ENCODE data around the gene UNC5C.

Gene UNC5C

DNA sequence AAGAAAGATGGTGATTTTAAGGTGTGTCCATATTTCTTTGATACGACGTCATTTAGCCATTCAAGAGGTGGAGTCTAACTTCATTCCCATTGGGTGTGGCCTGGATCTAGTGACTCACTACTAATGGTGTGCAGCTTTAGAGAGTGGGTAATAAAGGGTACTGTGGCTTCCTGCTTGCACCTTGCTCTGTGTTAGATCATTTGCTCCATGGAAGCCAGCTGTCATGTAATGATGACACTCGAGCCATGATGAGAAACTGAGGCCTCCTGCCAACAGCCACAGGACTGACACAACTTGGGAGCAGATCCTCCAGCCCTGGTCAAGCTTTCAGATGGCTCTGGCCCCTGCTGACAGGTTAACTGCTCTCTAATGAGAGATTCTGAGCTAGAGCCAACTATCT lies 82.0 kb downstream of the UNC5C start:
- no peak for DNase-seq (ENCODE audit: low read depth in 2 of 2)

DNA sequence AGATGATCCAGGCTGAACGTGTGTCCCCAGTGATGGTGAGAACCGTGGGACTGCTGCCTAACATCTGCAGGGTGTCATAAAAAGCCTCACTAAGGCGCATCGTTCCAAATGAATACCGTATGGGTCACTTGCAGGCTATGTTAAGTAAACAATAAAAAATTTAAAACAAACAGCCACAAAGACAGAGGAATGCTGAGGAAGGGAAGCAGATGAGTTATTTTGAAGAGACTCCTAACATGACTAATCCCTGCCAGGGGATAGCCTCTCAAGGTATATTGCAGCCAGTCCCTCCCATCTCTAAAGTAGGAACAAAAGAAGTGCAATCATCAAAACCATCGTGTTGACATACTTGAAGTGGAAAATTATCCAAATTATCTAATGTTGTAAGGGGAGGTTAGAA lies 83.8 kb downstream of the UNC5C start:
- no peak for DNase-seq (ENCODE audit: low read depth in 2 of 2)

DNA sequence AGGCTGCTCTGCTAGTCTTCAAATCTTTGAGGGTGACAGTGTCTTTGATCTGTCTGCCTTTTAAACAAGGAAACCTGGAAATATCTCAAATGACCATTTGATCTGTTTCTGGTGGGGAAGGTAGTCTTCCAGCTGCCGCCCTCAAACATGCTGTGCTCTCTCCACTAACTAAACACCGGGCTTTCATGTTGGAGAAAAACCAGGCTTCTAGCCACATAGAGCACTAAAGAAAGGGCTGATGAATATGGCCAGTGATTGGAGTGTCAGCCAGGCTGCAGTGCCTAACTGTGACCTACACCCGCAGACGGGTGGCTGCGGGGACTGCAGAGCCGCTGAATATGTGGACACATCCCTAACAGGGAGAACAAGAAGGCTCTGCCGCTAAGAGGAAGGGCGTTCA lies 85.9 kb downstream of the UNC5C start:
- no peak for DNase-seq (ENCODE audit: low read depth in 2 of 2)

DNA sequence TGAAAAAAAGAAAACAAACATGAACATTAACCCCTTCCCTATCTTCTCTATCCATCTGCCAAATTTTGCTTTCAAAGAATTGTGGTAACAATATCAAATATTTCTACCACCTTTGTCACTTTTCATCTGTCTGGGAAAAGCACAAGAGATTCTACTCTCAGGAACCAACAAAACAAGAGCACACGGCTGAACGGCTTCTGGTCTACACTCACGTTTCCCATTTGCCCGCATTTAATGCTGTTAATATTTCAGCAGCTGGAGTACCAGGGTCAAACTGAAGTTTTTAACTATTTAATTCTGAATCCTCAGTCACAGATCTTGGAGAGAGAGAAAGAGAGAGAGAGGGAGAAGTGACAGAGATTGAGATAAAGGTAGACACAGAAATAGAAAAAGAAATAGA lies 91.4 kb downstream of the UNC5C start:
- DNase-seq (ENCODE audit: low read depth in 2 of 2), result no peak

DNA sequence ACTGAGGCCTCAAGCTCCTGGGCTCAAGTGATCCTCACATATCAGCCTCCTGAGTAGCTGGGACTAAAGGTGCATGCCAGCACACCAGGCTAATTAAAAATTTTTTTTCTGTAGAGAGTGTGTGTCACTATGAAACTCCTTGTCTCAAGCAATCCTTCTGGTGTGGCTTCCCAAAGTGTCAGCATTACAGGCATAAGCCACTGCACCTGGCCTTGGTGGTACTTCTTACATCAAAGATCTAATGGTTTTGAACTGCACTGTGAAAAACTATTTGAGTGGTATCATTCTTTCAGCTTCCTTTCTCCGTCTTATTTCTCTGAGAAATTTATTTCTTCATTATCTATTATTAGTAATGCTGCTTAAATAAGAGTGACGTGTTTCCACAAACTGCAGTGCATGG lies 98.5 kb downstream of the UNC5C start:
- no peak for DNase-seq (ENCODE audit: low read depth in 2 of 2)

DNA sequence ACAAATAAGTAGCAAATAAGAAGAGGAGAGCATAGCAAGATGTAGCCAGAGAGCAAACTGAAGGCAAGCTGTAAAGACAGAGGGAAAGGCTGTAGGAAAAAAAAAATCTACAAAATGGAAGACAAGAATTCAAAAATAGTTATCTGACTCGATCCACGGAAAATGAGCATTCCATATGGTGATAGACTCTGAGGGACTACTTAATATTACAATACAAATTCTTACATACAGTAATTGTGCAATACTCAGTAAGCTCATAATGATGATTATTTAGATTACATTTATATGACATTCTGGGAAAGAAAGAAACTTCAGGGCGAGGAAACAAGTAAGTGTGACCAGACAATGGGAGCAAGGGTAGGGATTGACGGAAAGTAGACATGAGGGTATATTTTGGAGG lies 102.6 kb downstream of the UNC5C start:
- DNase-seq (ENCODE audit: low read depth in 2 of 2), result no peak

DNA sequence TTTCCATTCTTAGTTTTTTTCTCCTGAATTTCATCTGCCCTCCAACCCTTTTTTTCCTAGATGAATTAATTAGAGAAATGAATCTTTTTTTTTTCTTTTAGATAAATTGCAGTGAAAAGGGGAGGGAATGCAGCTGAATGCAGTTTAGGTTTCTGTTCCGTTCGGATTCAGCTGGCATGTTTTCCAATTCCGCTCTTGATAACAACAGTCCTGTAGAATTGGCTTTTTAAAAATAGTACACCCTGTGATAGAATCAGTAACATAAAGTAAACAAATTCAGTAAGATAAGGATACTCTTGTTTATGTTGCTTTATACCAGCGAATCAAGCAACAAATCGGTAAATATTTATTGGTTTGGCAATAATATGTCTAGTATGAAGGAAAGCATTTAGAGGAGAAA lies 103.5 kb downstream of the UNC5C start:
- DNase-seq (ENCODE audit: low read depth in 2 of 2), result no peak

DNA sequence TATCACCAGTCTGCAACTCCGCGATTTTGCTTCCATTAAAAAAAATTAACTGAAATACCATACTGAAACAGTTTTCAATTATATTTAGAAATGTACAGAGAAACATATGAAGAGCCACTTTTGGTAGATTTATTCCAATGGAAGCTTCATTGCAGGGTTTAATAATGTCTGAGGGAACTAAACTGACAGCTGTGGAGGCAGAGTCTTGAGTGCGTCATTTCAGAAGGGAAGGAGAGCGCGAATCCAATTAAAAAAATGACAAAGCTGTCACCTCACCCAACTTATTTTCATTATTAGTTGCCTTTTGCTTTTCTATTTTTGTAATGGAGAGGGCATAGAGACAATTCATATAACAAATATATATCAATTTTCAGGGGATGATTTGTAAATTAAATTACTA lies 104.0 kb downstream of the UNC5C start:
- DNase-seq (ENCODE audit: low read depth in 2 of 2), result no peak

DNA sequence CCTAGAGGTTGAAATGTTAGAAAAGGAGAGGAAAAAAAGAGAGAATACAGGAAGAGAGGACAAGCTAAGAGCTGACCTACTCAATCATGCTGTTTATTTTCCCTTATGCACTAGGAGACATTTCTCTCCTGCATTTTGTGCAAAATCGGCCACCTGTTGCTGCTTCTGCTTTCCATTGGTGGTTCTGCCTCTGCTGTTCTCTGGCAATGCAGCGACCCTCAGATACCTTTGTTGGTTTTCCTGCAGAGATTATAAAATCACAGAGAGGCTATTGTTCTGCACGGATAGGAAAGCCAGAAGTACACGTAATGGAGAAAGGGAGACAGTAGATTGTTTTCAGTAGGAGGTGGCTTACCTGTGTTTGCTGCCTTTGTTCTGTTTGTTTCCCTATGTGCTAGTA lies 108.9 kb downstream of the UNC5C start:
- DNase-seq (ENCODE audit: low read depth in 2 of 2), result no peak

DNA sequence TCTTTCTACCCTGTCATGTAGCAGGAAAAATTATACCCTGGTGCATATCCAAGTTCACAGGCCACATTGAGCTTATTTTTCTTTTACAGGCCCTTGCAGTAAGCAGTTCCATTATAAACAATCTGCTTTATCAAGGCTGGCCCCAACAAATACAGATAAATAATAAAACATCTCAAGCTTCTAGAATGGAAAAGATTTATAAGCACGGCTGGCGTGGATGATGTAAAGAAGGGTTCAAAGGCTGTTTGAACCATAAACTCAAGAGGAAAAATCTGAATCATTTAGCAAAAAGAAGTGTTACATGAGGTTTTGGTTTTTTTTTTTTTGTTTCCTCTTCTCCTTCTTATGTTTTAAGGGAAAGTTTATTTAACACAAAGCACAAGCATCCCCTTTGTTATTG lies 109.7 kb downstream of the UNC5C start:
- DNase-seq (ENCODE audit: low read depth in 2 of 2), result no peak

DNA sequence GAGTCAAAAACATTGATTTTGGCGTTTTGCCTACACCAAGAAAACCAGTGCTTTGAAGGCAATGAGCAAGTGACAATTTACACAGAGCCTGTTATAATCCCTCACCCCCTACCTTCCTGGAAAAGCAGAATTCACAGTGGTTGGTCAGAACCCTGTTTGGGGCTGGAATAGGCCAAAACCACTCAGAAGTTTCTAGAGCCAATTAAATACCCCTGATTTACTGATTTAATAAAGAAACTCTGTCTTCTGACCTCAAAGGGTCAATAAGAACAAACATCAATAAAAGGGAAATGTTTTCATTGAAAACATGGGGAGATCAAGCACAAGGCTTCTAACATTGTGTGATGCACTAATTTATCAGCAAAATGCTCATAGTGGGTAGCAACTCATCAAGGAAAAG lies 116.3 kb downstream of the UNC5C start:
- no peak for DNase-seq (ENCODE audit: low read depth in 2 of 2)

DNA sequence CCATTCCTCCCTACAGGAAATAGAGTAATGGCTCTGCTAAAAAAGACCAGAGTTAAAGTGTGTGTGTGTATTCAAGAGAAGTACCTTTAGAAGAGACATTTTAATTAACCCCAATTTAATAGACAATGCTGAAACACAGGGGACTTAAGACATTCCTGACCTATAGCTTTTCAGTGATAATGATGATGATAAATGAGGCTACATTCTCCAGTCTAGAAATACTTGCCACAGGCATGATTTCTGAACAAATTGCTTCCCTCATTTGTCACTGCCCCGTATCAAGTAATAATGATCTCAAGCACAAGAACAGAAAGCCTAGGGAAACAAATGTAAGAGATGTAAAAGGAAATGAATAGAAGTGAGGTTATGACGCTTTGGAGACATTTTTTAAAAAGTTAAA lies 117.1 kb downstream of the UNC5C start:
- no peak for DNase-seq (ENCODE audit: low read depth in 2 of 2)

DNA sequence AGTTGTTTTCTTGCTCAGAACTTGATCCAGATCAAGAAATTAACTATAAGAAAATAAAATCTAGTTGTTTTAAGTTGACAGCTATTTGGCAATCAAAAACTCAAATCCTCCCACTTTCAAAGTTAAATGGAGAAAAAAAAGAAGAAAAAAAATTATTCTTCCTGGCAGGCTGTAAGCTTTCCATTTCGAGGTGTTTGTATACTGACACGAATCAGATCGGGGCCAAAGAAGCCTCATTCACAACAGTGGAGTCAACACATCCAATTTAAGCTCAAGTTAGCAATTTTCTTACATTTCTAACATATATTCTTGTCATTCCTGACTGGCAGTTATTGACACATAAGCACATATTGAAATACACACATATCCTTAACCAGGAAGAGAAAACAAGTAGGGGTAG lies 119.4 kb downstream of the UNC5C start:
- DNase-seq (ENCODE audit: low read depth in 2 of 2), result no peak

DNA sequence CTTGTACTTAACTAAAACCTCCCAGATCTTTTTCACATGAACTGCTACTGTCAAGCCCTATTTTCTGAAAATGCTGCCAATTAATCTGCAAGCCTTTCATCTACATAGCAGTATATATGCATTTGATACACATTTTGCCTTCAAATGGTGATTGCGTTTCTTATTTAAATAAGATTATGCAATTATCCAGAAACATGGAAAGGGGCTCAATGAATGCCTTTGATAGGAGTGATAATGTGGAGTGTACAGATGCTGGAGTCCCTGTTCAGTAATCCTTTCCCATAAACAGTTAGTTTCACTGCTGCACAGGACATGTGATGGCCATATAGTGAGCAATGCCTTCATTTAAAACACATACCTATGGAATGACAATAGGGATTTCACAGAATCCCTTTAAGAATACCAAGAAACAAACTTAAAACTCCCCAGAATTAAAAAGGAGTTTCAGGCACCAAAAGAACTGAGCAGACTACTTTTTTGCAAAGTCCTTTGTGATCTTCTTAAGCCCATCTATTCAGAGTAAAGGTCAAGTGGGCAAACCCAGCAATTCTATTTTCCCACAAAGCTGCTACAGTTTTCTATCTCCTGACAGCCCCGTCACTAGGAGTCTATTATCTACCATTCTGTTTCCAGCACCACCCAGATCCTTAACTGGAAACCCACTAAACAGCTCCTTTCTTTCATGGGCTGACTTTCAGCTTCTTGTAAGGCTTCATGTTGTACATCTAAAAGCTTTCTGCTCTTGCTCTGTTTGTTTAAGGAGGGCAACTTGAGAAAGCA lies 120.3 kb downstream of the UNC5C start:
- no peak for DNase-seq (ENCODE audit: low read depth in 2 of 2)

DNA sequence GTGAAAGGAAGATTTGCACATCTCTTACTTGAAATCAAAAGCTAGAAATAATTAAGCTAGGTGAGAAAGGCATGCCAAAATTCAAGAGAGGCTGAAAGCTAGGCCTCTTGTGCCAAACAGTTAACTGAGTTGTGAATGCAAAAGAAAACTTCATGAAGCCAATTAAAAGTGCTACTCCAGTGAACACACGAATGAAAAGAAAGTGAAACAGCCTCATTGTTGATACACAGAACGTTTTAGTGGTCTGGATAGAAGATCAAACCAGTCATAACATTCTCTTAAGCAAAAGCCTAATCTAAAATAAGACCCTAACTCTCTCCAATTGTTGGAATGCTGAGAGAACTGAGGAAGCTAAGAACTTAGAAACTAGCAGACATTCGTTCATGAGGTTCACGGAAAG lies 122.3 kb downstream of the UNC5C start:
- DNase-seq (ENCODE audit: low read depth in 2 of 2), result no peak

DNA sequence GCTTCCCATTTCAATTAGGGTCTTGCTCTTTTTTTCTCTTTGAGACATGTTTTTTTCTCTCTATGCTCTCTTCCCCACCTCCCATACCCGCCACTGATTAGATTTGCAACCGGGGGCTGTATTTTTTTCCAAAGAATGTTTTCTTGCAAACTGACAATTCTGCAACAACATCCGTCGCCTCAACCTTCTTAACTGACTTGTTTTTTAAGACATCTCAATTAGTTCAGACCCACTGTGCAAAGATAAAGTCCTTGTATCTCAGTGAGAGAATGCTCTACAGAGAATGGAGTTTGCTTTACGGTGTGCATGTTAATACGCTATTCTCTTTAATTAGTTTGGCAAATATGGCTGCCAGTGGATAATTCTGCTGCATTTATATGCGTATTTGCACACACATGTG lies 126.3 kb downstream of the UNC5C start:
- DNase-seq (ENCODE audit: low read depth in 2 of 2), result no peak

DNA sequence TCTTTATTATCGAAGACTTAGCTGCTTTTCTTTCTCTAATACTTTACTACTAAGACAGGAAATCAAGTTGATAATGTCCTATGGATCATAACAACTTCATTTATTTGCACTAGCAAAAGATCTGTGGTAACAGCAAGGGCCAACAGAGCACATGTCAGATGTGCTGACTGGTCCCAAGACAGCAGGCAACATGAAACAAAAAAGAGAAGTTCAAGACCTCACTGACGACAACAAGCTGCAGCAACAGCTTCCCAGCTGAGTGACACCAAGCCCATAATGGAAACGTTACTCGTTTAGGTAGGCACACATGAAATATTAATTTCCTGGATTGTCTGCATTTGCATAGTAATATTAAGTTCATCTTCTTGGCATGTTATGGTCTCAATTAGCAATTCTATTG lies 126.9 kb downstream of the UNC5C start:
- DNase-seq (ENCODE audit: low read depth in 2 of 2), result no peak

DNA sequence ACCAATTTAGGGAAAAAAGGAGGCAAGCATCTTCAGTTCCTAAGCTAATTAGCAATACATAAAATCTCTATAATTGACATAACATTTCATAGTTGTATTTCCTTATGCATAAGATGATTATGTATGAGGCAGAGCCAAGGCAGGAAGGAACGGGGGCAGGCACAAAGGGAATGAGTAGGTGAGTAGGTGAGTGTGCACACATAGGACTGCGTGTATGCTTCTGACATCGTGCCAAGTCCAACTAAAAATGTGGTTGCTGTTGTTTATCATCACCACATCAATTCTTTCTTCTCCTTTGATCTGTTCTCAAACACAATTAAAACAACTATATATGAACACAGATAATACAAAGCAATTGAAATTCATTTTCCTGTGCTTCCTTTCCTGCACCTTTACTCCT lies 131.2 kb downstream of the UNC5C start:
- no peak for DNase-seq (ENCODE audit: low read depth in 2 of 2)

DNA sequence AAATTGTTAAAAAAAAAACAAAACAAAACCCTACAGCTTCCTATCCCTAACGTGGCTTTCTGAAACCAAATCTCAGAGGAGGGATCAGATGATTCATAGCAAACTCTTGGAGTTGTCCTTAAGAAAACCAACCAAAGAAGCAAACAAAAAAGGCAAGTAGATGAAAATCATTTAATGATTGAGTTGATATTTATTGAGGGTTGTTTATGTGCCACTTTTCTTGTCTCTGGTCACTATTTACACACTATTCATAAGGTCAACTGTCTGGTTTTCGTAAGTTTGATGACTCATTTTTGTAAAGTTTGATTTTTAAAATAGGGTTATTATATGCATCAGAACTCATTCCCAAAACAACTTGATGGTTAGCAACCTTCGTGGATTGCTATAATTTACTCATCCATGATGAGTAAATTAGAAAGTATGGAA lies 133.4 kb downstream of the UNC5C start:
- no peak for DNase-seq (ENCODE audit: low read depth in 2 of 2)

DNA sequence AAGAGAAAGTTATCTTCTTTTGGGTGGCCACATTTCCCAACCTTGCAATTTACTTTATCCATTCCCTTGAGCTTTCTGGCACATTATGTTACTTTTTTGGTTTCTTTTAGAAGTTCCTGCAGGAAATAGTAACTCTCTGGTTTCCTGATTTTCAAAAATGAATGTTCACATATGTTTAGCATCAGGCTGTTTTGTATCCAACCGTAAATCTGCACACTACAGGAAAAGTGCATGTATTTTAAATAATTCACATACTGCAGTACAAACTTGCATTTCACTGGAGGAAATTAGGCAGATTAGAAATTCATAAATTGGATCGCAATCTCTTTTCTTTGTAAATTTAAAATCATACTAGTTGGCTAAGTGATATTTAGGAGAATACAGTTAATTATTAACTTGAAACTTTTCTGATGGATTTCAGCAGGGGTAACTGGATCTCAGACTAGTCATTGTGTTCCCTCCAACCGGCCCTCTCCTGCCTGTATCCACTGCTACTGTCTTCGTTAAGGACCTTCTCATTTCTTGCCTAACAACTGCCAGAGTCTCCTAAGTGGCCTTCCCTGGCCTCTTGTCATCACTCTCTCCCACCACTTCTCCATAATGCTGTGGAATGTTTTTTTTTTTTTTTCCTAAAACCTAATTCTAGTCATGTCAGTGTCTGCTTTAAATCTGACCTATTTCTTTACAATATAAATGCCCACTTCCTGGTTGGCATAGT lies 137.2 kb downstream of the UNC5C start:
- DNase-seq (ENCODE audit: low read depth in 2 of 2), result no peak

DNA sequence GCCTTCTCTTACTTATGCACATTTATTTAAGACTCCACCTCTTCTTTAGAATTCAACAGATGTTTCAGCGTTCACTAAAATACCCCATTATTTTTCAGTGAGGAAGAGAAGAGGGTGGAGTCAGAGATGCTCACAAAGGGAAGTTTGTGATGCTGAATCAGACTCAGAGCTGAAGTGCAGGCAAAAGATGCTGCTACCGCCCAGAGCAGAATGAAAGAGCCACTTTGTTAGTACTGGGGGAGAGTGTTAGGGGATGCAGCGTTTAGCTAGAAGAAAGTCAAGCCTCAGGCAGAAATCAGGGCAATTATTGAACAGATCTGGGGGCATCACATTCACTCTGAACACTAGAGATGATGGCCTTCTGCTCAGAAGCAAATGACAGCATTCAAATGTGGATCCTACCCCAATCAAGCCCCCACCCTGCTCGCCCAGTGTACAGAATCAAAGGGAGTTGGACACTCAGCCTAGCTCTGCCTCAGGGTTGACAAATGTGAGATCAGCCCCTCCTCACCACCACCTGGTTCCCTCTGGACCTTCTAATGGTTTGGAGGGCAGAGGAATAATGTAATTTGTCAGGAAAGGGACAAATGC lies 138.3 kb downstream of the UNC5C start:
- DNase-seq (ENCODE audit: low read depth in 2 of 2), result no peak

DNA sequence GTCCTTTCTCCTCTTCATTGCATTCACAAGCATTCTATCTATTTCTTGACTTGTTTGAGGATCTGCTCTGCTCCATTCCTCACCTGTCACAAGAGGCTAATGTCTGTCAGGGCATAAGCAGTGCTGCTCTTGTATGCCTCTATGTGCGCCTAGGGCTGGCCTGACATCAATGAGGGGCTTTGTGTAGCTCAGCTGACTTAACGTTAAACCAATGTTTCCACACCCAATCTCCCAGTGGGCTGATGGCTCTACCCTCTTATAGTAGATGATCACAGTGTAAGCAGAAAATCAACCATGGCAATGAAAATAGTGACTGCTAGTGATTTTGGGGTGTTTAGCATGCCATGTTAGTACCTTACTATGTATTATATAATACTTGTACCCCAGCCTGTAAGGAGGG lies 139.0 kb downstream of the UNC5C start:
- DNase-seq (ENCODE audit: low read depth in 2 of 2), result no peak

DNA sequence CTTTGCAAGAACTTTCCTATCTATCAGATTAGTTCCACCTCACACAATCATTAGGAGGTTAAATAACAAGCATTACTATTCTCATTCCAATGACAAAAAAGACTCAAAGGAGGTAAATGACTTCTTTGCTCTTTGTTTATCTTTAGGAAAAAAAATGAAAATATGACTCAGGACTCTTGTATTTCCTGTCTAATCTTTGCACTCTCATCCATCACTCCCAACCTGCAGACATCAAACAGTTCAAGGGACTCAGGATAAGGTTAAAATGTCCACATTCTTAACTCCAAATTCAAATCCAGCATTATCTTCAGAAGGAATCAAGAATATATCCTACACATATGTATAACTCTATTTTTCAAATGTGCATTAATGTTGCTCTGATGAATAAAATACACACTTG lies 139.6 kb downstream of the UNC5C start:
- DNase-seq (ENCODE audit: low read depth in 2 of 2), result no peak

Data from activated CD4-positive, alpha-beta T cell treated with anti-CD3 and anti-CD28 coated beads for 24 hours (primary cell).